Measurements from ENCODE around the gene GPR150.
A peak's percentile ranks its signal among the peaks of the same experiment; 100 is the strongest.

The GPR150 gene

GRCh38 chr5:95620870-95621838, 1.3 kb downstream of the GPR150 start:
- DNase-seq (ENCODE audit: insufficient read length, low spot score) = peak; percentile 37
- no peak for FAIRE-seq
- TF ChIP-seq POLR2AphosphoS5 (IDR thresholded peaks at IDR 0.05; ENCODE audit: low read depth, low read length) (no peak), TAF1 (IDR thresholded peaks at IDR 0.05; ENCODE audit: low read depth, low read length) (no peak), POLR2A (IDR thresholded peaks at IDR 0.05; ENCODE audit: low read depth, low read length) (no peak), POU2F2 (IDR thresholded peaks at IDR 0.05; ENCODE audit: low read depth, low read length) (no peak)

- FAIRE-seq = peak; percentile 28
- DNase-seq (ENCODE audit: insufficient read length, low spot score) = no peak
- TF ChIP-seq POLR2AphosphoS5 (IDR thresholded peaks at IDR 0.05; ENCODE audit: low read depth, low read length) (no peak), POLR2A (IDR thresholded peaks at IDR 0.05; ENCODE audit: low read depth, low read length) (no peak), PAX5 (IDR thresholded peaks at IDR 0.05; ENCODE audit: insufficient read depth, low read length, severe bottlenecking) (no peak)
These were observed 2.1 kb downstream of the GPR150 start for GRCh38 chr5:95621839-95622629.

- FAIRE-seq = no peak
- TF ChIP-seq POLR2A (IDR thresholded peaks at IDR 0.05; ENCODE audit: low read depth, low read length) (no peak), POLR2AphosphoS5 (IDR thresholded peaks at IDR 0.05; ENCODE audit: low read depth, low read length) (no peak)
These were observed 3.8 kb downstream of the GPR150 start for GRCh38 chr5:95623706-95624105.

GRCh38 chr5:95624368-95624767, 4.5 kb downstream of the GPR150 start:
- no peak for FAIRE-seq
- TF ChIP-seq POLR2A (IDR thresholded peaks at IDR 0.05; ENCODE audit: low read depth, low read length) (no peak), TAF1 (IDR thresholded peaks at IDR 0.05; ENCODE audit: low read depth, low read length) (no peak), PAX5 (IDR thresholded peaks at IDR 0.05; ENCODE audit: insufficient read depth, low read length, severe bottlenecking) (no peak), SPI1 (IDR thresholded peaks at IDR 0.05; ENCODE audit: low read depth, low read length) (no peak), POLR2AphosphoS5 (IDR thresholded peaks at IDR 0.05; ENCODE audit: low read depth, low read length) (no peak), POU2F2 (IDR thresholded peaks at IDR 0.05; ENCODE audit: low read depth, low read length) (no peak)
- DNase-seq (ENCODE audit: insufficient read length, low spot score) = no peak

More at GRCh38 chr5:95623706-95624105, 3.8 kb downstream of the GPR150 start:
- no peak for DNase-seq (ENCODE audit: insufficient read length, low spot score)

GRCh38 chr5:95626701-95627100, 6.8 kb downstream of the GPR150 start:
- no peak for FAIRE-seq
- TF ChIP-seq POLR2A (IDR thresholded peaks at IDR 0.05; ENCODE audit: low read depth, low read length) (no peak), POLR2AphosphoS5 (IDR thresholded peaks at IDR 0.05; ENCODE audit: low read depth, low read length) (no peak), PAX5 (IDR thresholded peaks at IDR 0.05; ENCODE audit: insufficient read depth, low read length, severe bottlenecking) (no peak), POU2F2 (IDR thresholded peaks at IDR 0.05; ENCODE audit: low read depth, low read length) (no peak), TAF1 (IDR thresholded peaks at IDR 0.05; ENCODE audit: low read depth, low read length) (no peak), SPI1 (IDR thresholded peaks at IDR 0.05; ENCODE audit: low read depth, low read length) (no peak)
- DNase-seq (ENCODE audit: insufficient read length, low spot score) = no peak

GRCh38 chr5:95627971-95628810, 8.3 kb downstream of the GPR150 start:
- DNase-seq (ENCODE audit: insufficient read length, low spot score) (no peak), FAIRE-seq (no peak)
- TF ChIP-seq SPI1 (IDR thresholded peaks at IDR 0.05; ENCODE audit: low read depth, low read length) = no peak
- no peak for TF ChIP-seq TAF1 (IDR thresholded peaks at IDR 0.05; ENCODE audit: low read depth, low read length)
- no peak for TF ChIP-seq POLR2A (IDR thresholded peaks at IDR 0.05; ENCODE audit: low read depth, low read length)
- TF ChIP-seq PAX5 (IDR thresholded peaks at IDR 0.05; ENCODE audit: insufficient read depth, low read length, severe bottlenecking) = no peak
- no peak for TF ChIP-seq POU2F2 (IDR thresholded peaks at IDR 0.05; ENCODE audit: low read depth, low read length)
- TF ChIP-seq POLR2AphosphoS5 (IDR thresholded peaks at IDR 0.05; ENCODE audit: low read depth, low read length) = no peak

GRCh38 chr5:95628933-95629332, 9.0 kb downstream of the GPR150 start:
- FAIRE-seq = no peak
- no peak for DNase-seq (ENCODE audit: insufficient read length, low spot score)
- no peak for TF ChIP-seq POLR2A (IDR thresholded peaks at IDR 0.05; ENCODE audit: low read depth, low read length)
- no peak for TF ChIP-seq POU2F2 (IDR thresholded peaks at IDR 0.05; ENCODE audit: low read depth, low read length)
- no peak for TF ChIP-seq PAX5 (IDR thresholded peaks at IDR 0.05; ENCODE audit: insufficient read depth, low read length, severe bottlenecking)
- TF ChIP-seq SPI1 (IDR thresholded peaks at IDR 0.05; ENCODE audit: low read depth, low read length) = no peak
- TF ChIP-seq POLR2AphosphoS5 (IDR thresholded peaks at IDR 0.05; ENCODE audit: low read depth, low read length) = no peak
- no peak for TF ChIP-seq TAF1 (IDR thresholded peaks at IDR 0.05; ENCODE audit: low read depth, low read length)

- TF ChIP-seq POU2F2 (IDR thresholded peaks at IDR 0.05; ENCODE audit: low read depth, low read length) = no peak
- no peak for TF ChIP-seq POLR2A (IDR thresholded peaks at IDR 0.05; ENCODE audit: low read depth, low read length)
- DNase-seq (ENCODE audit: insufficient read length, low spot score) = no peak
- no peak for FAIRE-seq
These were observed 10.6 kb downstream of the GPR150 start for GRCh38 chr5:95630394-95630917.

Data from GM12891 (cell line).